Activated gamma-delta T cell (primary cell): ENCODE results near the gene NGFR.
A peak's percentile ranks its signal among the peaks of the same experiment; 100 is the strongest.

Source experiments
- DNase-seq: peaks from one replicate; lab custom pipeline; 2025; lab: John Stamatoyannopoulos, UW
- total RNA-seq, 2 donors: gene quantifications; one replicate each; lab custom pipeline; 2026; lab: John Stamatoyannopoulos, UW

Gene NGFR, protein sequence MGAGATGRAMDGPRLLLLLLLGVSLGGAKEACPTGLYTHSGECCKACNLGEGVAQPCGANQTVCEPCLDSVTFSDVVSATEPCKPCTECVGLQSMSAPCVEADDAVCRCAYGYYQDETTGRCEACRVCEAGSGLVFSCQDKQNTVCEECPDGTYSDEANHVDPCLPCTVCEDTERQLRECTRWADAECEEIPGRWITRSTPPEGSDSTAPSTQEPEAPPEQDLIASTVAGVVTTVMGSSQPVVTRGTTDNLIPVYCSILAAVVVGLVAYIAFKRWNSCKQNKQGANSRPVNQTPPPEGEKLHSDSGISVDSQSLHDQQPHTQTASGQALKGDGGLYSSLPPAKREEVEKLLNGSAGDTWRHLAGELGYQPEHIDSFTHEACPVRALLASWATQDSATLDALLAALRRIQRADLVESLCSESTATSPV
- total RNA-seq = 0.15 to 0.26 reads per million in 2 donors

DNA sequence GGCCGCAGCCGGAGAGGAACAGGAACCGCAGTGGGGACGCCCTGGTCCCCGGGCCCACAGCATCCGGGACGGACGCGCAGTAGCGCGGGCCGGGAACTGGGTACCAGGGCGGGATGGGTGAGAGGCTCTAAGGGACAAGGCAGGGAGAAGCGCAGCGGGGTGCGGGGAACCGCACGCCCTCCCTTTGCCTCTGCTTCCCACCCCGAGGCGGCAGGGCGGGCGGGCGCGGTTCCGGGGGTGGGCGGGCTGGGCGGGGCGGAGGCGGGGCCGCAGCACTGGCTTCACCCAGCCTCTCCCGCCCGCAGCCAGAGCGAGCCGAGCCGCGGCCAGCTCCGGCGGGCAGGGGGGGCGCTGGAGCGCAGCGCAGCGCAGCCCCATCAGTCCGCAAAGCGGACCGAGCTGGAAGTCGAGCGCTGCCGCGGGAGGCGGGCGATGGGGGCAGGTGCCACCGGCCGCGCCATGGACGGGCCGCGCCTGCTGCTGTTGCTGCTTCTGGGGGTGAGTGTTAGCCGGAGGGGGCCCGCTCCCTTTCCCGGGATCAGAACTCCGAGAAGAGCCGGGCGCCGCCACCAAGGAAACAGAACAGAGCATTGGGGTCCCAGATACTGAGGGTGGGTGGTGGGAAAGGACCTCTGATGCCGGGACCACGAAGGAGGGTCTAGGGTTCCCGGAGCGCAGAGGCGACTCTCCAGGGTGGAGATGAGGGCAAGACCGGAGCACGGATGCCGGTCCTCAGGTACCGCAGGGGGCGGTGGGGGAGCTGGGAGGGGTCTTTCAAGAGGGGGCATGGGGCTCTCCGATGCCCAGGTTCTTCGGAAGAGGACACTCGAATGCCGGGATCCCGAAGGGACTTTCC lies at the start of gene NGFR:
Gene NGFR (plus strand): TSS at position 308 of the 856 bp plus-strand sequence. CDS start 125 bp downstream, at position 433.
- peak; percentile 48 for DNase-seq

DNA sequence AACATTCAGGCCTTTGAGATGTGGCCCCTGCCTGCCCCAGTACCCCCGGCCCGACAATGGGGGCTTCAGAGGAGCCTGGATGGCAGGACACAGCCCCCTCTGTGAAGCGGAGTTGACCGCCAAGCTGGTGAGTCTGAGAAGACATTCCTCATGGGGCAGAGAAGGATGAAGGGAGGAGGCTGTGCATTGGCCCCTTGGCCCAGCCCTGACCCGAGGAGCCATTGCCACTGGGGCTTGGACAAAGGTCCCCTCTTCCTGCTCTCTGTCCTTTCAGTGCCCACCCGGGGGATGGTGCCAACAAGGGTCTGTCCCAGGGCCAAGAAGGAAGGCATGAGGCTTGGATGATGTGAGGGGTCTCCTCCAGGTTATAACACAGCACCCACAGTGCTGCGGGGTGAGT lies 49.5 kb upstream of the NGFR start:
- no peak for DNase-seq

DNA sequence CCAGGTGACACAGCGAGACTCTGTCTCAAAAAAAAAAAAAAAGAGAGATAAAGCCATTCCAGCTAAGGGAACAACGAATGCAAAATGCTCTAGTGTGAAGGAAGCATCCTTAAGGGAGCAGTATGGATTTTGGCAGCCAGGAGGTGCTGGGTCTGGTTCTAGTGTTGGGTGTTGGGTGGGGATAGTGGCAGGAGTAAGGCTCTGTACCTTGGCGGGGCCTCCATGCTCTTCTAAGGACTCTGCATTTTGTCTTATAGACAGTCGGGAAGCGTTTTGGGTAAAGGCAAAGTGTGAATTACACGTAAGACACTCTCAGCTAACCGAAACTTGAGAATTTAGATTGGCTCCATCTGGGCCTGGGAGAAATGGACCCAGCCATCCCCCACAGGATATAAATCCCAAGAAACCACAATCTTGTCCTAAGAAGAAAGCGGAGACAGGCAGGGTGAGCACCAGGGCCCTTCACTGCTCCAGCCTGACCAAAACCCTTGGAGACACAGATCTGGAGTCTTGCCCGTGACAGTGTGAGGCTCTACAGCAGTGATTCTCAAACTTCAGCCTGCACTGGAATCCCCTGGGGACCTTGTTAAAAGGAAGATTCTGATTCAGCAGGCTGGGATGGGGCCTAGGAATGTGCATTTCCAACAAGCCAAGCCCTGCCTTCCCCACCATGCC lies 47.3 kb upstream of the NGFR start:
- no peak for DNase-seq

DNA sequence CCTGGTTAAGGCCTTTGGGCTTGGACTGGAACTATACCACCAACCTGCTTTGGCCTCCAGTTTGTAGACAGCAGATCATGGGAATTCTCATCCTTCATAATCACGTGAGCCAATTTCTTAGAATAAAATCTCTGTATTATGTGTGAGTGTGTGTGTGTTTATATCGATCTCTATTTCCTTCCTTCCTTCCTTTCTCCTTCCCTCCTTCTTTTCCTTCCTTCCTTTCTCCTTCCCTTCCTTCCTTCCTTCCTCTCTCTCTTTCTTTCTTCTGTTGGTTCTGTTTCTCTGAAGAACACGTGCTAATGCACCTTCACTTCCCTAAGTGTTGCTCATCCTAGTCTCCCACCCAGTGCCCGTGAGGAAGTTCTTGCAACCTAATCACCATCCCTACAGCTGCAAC lies 44.9 kb upstream of the NGFR start:
- DNase-seq = no peak

DNA sequence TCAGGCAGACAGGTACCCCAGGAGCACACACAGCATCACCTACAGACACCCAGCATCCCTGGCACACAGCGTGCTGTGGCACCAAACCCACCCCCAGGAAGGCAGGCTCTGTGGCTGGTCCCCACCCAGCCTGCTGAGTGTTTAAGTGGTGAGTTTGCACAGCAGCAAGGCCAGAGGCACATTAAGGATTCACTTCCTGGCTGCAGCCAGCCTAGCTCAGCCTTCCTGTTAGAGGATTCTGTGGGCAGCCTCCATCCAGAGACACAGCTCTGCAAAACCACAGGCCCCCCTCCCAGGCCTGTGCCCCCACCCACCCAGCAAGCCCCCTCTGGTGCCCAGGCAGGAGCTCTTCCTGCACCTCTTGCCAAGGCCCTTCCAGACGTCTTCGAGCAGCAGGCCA lies 44.4 kb upstream of the NGFR start:
- DNase-seq = no peak

DNA sequence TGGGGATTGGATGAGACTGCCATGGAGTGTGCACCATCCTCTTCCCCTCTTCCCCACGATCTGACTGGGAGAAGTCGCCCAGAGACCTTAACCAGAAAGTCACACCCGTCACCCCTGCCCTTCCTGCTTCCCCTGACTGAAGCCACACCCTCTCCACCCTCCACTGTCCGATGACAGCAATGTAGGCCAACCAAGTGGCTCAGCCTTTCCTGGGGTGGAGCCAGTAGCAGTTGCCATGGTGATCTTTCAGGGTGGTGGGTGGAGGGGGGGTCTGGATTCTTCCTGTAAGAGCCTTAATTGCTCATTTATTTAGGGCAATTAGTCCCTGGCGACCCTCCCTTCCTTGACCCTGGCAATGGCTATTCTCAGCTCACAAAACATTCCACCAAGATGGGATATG lies 42.9 kb upstream of the NGFR start:
- no peak for DNase-seq

DNA sequence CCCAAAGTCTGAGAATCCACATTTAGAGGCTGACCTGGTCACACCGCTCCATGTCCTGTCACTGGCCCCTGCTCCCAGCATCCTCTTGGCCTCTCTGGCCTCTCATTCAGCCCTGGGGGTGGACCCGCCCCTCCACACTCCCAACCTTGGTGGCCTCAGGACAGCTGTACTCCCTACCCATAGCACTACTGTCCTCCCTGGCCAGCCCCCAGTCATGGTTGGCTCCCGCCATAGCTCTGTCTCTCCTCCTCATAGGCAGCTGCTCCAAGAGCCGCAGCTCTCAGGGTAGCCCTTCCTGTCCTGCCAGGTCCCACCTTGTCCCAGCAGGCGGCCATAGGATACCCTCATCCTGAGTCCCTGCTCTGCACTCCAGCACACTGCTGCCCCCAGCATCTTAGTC lies 42.4 kb upstream of the NGFR start:
- DNase-seq = no peak

DNA sequence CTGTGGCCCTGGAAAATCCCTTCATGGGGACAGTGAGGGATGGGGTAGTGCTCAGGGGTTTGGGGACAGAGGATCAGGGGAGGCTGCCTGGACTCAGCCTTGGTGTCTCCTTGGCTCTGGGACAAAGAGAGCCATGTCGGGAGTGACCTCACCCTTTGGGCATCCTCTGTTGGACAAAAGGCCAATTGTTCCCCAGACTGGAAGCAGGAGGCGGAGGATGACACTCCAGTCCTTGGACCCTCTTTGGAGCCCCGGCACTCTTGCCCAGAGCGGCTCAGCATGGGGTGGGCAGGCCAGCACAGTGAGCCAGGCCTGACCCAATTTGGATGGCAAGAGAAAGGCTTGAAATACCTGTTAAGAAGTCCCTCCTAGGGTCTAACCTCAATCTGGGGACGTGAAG lies 41.0 kb upstream of the NGFR start:
- no peak for DNase-seq

DNA sequence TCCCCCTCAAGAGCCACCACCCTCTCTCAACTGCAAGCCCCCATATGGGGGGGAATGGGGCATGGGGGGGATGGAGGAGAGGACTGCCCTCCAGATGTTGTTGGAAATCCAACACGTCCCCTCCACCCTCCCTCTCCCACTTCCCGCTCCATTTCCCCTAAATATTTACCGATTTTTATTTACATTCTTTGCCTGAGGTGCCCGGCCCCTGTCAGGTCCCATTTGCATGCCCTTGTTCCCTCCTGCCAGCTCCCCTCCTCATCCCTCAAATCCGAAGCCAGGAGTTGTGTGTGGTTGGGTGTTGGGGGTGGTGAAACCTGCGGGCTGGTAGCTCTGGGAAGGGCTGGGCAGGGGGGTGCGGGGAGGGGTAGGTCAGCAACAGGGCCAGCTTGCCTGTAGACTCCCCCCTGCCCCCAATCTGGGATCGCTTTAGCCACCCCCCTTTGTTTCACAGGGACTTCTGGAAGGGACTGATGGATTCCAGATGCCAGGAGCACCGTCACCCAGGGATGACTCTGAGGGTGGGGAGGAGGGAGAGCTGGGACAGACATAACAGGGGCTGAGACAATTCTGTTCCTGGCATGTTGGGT lies 39.7 kb upstream of the NGFR start:
- no peak for DNase-seq

DNA sequence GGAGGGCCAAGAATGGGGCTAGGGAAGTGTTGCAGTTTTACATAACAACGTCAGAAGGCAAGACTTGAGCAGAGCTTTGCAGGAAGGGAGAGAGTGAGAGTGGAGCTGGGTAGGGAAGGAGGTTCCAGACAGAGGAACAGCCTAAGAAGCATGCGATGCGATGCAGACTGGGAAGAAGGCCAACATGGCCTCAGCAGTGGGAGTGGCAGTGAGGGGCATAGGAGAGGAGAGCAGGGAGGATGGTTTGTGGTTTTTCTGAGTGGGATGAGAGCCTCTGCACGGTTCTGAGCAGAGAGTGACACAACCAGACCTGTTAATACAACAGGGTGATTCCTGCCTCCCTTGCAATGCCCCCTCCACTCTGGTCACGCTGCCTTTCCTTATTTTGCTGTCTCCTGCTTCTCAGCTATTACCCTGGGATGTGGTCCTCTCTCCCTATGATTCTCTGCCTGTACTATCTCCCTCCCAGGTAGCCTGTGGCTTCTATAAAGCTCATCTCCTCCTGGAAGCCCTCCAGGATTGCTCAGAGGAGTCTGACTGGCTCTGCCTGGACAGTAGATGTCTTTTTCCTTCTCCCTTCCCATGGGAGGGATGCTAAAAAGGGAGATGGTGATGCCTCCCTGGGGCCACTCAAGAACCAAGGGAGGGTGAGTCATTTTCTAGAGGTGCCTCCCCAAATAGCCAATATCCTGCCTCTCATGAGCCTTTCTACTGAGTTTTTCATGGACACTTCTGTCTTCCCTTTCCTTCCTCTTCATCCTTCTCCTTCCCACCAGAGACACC lies 38.7 kb upstream of the NGFR start:
- no peak for DNase-seq

DNA sequence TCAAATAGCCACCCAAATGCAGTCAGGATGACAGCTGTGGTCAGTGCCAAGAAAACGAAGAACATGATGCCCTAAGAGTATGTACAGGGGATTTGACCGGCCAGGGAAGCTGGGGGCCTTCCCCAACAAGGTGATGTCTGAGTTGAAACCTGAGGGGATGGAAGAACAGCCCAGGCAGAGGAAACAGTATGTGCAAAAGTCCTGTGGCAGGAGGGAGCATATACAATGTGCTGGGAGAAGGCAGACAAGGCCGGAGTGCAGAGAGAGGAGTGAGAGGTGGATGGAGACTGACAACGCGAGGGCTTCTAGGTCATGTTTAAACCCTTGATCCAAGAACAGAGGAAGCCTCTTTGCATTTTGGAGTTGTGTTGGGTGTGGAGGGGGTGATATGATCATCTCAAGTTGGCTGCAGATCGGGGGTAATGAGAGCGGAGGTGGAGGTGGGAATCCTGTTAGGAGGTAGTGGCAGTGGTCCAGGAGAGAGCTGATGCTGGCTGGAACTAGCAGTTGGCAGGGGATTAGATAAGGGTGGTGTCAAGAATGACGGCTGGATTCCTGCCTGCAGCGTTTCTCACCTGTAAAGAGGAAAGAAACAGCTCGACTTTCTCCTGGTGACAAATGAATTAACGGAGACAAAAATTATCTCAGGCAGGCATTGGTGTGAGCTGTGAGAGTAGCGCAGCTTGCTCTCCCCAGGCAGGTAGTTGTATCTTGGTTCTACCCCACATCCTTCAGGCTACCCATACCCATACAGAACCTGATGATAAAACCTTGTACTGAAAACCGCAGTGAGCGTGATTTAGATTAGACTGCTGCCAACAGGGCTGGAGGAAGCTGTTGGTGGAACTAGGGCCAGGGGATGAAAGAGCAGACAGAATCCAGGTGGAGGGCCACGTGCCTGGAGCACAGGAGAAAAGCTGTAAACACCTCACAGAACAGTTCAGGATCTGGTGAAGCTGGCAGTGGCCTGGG lies 37.2 kb upstream of the NGFR start:
- no peak for DNase-seq

DNA sequence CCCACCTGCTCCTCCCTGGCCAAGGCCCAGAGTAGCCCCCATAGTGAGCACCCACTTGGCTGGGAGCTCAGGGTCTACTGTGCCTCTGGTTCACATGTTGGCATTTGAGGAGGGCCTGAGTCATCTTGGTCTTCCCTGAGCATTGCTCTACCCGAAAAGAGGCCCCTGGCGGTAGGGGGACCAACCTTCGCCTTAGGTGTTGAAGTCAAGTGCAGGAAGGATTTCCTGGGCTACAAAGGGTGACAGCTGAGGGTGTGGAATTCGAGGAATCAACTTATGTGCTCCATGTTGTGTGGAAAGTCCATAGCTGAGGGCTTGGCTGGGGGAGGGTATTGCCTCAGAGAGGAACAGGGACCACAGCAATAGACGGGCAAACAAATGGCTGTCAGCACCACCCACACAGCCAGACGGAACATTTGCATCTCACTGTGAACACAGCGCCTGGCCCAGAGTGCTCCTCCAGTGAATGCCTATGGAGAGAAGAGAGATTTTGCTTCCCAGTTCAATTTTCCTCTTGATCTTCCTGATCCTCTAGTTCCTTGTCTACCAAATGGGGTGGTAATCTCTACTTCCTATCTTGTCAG lies 35.6 kb upstream of the NGFR start:
- no peak for DNase-seq

DNA sequence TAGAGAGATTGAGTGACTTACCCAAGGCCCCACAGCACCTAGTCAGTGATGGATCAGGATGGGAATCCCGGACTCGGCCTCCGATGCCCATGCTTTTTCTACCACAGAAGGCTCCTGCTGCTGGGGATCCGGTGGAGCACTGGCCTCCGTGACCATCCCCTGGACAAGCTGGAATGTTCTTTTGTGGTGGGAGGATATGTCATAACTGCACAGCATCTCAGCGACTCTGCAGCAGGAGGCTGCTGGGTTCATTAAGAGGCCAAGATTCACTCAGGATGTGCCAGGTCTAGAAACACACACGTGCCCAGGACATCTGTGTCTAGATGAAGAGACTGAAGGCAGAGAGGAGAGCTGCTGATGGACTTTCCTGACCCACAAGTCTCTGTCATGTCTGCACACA lies 34.7 kb upstream of the NGFR start:
- no peak for DNase-seq

DNA sequence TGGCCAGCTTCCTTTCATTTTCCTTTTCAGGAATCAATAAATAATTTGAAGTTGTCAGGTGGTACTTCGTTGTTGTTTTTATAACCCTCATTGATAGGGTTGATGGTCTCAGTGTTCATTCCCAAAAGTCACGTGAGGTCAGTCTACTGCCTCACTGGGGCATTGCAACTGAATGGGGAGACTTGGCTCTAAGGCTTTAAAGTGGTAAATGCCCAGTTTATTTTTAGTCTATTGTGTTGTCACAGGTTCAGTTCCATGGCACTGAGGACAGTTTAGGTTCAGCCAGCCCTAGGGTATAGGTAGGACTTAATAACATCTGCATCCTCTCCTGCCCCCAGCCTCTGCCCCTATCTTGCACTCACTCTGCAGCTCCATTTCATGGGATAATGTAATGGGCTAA lies 33.5 kb upstream of the NGFR start:
- no peak for DNase-seq

DNA sequence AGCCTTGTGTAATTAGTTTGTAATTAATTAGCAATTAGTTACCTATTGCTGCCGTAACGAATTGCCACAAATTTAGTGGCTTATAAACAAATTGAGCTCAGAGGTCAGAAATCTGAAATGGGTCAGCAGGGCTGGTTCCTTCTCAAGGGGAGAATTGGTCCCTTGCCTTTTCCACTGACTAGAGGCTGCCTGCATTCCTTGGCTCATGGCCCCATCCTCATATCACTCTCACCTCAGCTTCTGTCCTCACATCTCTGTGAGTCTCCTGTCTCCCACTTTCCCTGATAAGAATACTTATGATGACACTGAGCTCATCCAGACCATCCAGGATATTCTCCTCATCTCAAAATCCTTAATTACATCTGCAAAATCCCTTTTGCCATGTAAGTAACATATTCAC lies 31.0 kb upstream of the NGFR start:
- DNase-seq = no peak

DNA sequence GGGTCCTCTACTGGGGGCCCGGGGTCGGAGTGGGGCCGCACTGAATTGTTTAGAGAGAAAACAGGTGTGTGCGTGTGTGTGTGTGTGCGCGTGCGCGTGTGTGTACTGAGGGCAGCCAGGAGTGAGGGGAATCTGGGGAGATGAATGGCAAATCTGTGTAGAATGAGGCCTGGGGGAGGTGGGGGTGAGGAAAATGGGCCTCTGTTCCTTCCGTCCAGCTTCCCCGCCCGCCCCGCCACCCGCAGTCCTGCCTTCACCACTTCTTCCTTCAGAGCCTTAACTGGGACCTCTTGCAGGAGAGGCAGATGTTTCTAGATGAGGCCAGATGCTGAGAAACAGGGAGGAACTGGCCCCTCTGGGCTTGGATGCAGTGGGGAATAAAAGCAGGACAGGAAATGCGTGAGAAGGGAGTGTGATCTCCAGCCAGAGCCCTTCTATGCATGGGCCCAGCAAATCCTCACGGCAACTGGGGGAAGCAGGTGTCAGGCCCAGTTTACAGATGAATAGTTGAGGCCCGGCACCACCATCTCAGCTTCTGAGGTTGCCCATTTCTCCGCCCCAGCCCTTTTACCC lies 29.7 kb upstream of the NGFR start:
- DNase-seq = no peak

DNA sequence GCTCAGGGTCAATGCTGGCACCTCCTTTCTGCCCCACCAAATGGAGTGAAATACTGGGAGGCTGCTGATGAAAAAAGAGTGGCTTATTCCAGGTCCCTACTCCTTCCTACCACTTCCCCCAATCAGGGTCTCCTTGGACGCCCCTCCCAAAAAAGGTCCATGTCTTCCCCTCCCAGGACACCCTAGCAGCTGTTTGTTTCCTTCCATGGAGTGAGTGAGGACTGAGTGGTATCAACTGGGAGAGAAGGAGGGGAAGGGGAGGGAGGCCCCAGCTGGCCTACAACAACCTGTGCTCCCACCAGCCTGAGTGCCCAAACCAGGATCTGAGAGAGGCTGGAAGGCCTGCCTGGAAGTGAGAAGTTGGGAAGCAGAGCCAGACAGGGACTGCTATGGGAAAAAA lies 28.7 kb upstream of the NGFR start:
- DNase-seq = no peak

DNA sequence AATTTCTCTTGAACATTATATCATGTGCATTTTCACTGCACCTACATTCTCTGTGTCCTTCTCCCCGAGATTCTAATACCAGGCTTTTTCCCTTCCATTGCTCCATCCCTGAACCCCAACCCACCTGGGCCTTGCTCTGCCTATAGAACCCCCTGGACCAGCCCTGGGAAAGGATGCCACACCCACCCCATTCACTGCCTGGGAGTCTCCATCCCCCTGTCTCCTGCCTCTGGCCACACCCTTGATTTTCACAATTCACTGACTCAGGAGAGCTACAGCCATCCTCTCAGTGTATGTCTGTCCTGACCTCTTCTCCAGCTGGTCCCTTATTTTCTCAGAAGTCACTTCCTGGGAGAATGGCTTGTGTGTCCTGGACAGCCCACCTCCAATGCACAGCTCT lies 27.9 kb upstream of the NGFR start:
- no peak for DNase-seq

DNA sequence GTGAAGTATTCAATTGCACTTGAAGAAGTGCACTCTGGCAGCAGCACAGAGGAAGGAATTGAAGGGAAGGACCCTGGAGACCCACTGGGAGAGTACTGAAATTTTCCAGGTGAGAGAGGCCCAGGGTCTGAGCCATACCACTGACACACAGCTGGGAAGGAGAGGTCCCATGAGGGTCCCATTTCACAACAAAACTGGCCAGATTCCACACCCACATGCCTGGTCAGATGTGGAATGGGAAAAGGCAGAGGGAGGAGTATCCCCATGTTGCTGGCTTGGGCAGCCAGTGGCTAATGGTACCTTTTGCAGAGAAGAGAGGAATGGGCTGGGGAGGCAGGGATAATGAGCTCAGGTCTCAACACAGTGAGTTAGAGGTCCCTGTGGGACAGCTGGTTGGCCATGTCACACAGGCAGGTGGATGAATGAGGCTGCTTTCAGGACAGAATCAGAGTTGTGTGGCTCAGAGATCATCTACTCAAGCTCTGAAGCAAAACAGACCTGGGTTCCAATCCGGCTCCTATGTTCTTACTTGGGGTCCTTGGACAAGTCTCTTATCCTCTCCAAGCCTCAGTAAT lies 26.2 kb upstream of the NGFR start:
- DNase-seq = no peak
